K562 (cell line): ENCODE measurements around the gene ZDHHC8. TPM values are rescaled to one million over a fixed set of nuclear protein-coding genes. Genes with fewer than 3 reads are reported as not detected.

Source experiments
- ARID1B ChIP-seq: fragments of 450-650 bp; IDR thresholded peaks from 2 replicates; pipeline ENCODE4 v1.6.1; 2016; ENCODE audit warnings: antibody characterized with exemption, mild to moderate bottlenecking, inconsistent platforms
- ARID2 ChIP-seq: fragments of 450-650 bp; IDR thresholded peaks from 2 replicates; pipeline ENCODE4 v1.6.1; 2017; ENCODE audit warnings: antibody characterized with exemption, mild to moderate bottlenecking
- BACH1 ChIP-seq: fragments of 200-800 bp; sonication (Bioruptor generic); IDR thresholded peaks from 2 replicates; pipeline ENCODE4 v1.6.1; 2016; ENCODE audit warnings: missing genetic modification characterization, missing compliant biosample characterization
- BRCA1 ChIP-seq, 2 experiments: fragments of 450-650 bp in 1 of 2; sonication (generic) in 1 of 2; formaldehyde crosslinking in 1 of 2; IDR thresholded peaks; 2 replicates each; pipeline versions ENCODE4 v1.5.0 to v1.6.1; 2017 to 2020; ENCODE audit warnings: mild to moderate bottlenecking in 1 of 2, missing genetic modification reagents in 1 of 2
- FOS ChIP-seq: IDR thresholded peaks from 3 replicates; pipeline ENCODE4 v1.6.1; 2011; ENCODE audit not compliant: insufficient read length; ENCODE audit errors: extremely low read depth
- FOXK2 ChIP-seq, 2 experiments: fragments of 450-650 bp; IDR thresholded peaks in 1 of 2; conservative IDR thresholded peaks in 1 of 2; 2 replicates each; pipeline ENCODE4 v1.6.1; 2016; ENCODE audit warnings: low read depth in 2 of 2, mild to moderate bottlenecking in 1 of 2
- HBP1 ChIP-seq: fragments of 450-650 bp; formaldehyde crosslinking; IDR thresholded peaks from 2 replicates; pipeline ENCODE4 v1.4.0; 2022; ENCODE audit warnings: missing genetic modification characterization
- HDAC6 ChIP-seq: IDR thresholded peaks from 2 replicates; pipeline ENCODE4 v1.6.1; 2012; ENCODE audit warnings: low read depth, mild to moderate bottlenecking, control low read depth, inconsistent platforms, low read length, moderate library complexity
- HNRNPL ChIP-seq: fragments of 200-400 bp; formaldehyde crosslinking; IDR thresholded peaks from 2 replicates; pipeline ENCODE4 v1.6.1; 2017; ENCODE audit warnings: low read depth, mild to moderate bottlenecking, low read length
- IRF1 ChIP-seq: sonication (generic); formaldehyde crosslinking; IDR thresholded peaks from 2 replicates; pipeline ENCODE4 v1.8.0; 2022; ENCODE audit warnings: missing genetic modification reagents, mild to moderate bottlenecking, borderline replicate concordance
- MCM3 ChIP-seq: fragments of 450-650 bp; IDR thresholded peaks from 2 replicates; pipeline ENCODE4 v1.6.1; 2016
- MIER1 ChIP-seq: fragments of 450-650 bp; IDR thresholded peaks from 2 replicates; pipeline ENCODE4 v1.6.1; 2016; ENCODE audit warnings: antibody characterized with exemption, mild to moderate bottlenecking, low read depth
- MTA3 ChIP-seq: fragments of 450-650 bp; formaldehyde crosslinking; IDR thresholded peaks from 2 replicates; pipeline ENCODE4 v1.6.1; 2017; ENCODE audit warnings: mild to moderate bottlenecking, borderline replicate concordance
- NCOA4 ChIP-seq: fragments of 450-650 bp; IDR thresholded peaks from 2 replicates; pipeline ENCODE4 v1.6.1; 2018; ENCODE audit warnings: mild to moderate bottlenecking; ENCODE audit not compliant: partially characterized antibody
- NFXL1 ChIP-seq: fragments of 450-650 bp; formaldehyde crosslinking; IDR thresholded peaks from 2 replicates; pipeline ENCODE4 v1.4.0; 2021; ENCODE audit warnings: mild to moderate bottlenecking
- PHF21A ChIP-seq: fragments of 450-650 bp; IDR thresholded peaks from 2 replicates; pipeline ENCODE4 v1.6.1; 2017; ENCODE audit warnings: low read depth, borderline replicate concordance
- PML ChIP-seq: IDR thresholded peaks from 2 replicates; pipeline ENCODE4 v1.6.1; 2012; ENCODE audit warnings: low read length, inconsistent platforms
- RHOXF2B ChIP-seq: fragments of 250-450 bp; sonication (Bioruptor Pico); conservative IDR thresholded peaks from 2 replicates; pipeline ENCODE4 v1.5.1; 2021
- SAP30 ChIP-seq: fragments of 200-600 bp; sonication (generic); IDR thresholded peaks from 2 replicates; pipeline ENCODE4 v1.6.1; 2012; ENCODE audit warnings: borderline replicate concordance, low read depth, mild to moderate bottlenecking, moderate library complexity, low read length, control low read depth, inconsistent platforms; ENCODE audit not compliant: insufficient read depth, poor library complexity, severe bottlenecking
- SMARCB1 ChIP-seq: IDR thresholded peaks from 2 replicates; pipeline ENCODE4 v1.6.1; 2011; ENCODE audit warnings: improper control_type of control experiment, low read depth; ENCODE audit not compliant: insufficient read length
- SNIP1 ChIP-seq: fragments of 450-650 bp; IDR thresholded peaks from 2 replicates; pipeline ENCODE4 v1.7.1; 2017; ENCODE audit warnings: low read depth, mild to moderate bottlenecking
- STAT5B ChIP-seq: fragments of 250-450 bp; sonication (Bioruptor Pico); IDR thresholded peaks from 2 replicates; pipeline ENCODE4 v1.8.0; 2021; ENCODE audit warnings: mild to moderate bottlenecking, inconsistent platforms
- TBL1XR1 ChIP-seq, 2 experiments: IDR thresholded peaks; 2 replicates each; pipeline ENCODE4 v1.6.1; 2012; ENCODE audit warnings: improper control_type of control experiment in 2 of 2, low read length in 2 of 2, mild to moderate bottlenecking in 1 of 2
- TFAM ChIP-seq: fragments of 250-450 bp; sonication (Bioruptor Pico); conservative IDR thresholded peaks from 2 replicates; pipeline ENCODE4 v1.5.0; 2021; ENCODE audit warnings: mild to moderate bottlenecking, moderate library complexity
- ZBTB49 ChIP-seq: sonication (generic); formaldehyde crosslinking; IDR thresholded peaks from 2 replicates; pipeline ENCODE4 v1.8.0; 2022; ENCODE audit warnings: missing genetic modification reagents, mild to moderate bottlenecking, borderline replicate concordance
- ZNF184 ChIP-seq: sonication (generic); formaldehyde crosslinking; IDR thresholded peaks from 2 replicates; pipeline ENCODE4 v1.5.0; 2020; ENCODE audit warnings: missing genetic modification reagents
- ZNF212 ChIP-seq: fragments of 450-650 bp; formaldehyde crosslinking; IDR thresholded peaks from 2 replicates; pipeline ENCODE4 v1.4.0; 2020; ENCODE audit warnings: mild to moderate bottlenecking
- ZNF354B ChIP-seq: fragments of 250-450 bp; sonication (Bioruptor Pico); IDR thresholded peaks from 2 replicates; pipeline ENCODE4 v1.4.0; 2020
- polyA plus RNA-seq, 8 experiments: library from polyadenylated mRNA; depleted of rRNA in 4 of 8; stranded (reverse) in 5 of 8; unstranded in 3 of 8; fragments of >200 nt; fragmentation: Nextera tagmentation in 2 of 8; fragmentation: Illumina TruSeq in 1 of 8; extraction: Ambion mirVana in 2 of 8; extraction: Trizol in 1 of 8; gene quantifications; 2 replicates each; pipeline versions ENCODE4 v1.2.1 to v1.2.3, GENCODE V29; 2011 to 2014; ENCODE audit warnings: inconsistent platforms in 1 of 8, missing spikeins in 1 of 8
- total RNA-seq, 7 experiments: library from RNA; depleted of rRNA in 6 of 7; stranded (reverse); fragments of >200 nt in 6 of 7; fragmentation: Illumina TruSeq in 2 of 7; extraction: Trizol in 2 of 7; gene quantifications; 2 replicates each; pipeline versions ENCODE4 v1.2.1 to v1.2.3, GENCODE V29; 2011 to 2021; ENCODE audit warnings: low replicate concordance in 1 of 7

Gene ZDHHC8
- total and polyA plus RNA-seq, 9 of the 15 experiments (the other 6 are each of a cell fraction or from before 2014, with no cell fraction given), result 0.04 to 109 (median 16.4) TPM

- TF ChIP-seq ZBTB49 (CRISPR knock-in tag) (no peak), MTA3 (no peak), FOS (no peak), ZNF184 (CRISPR knock-in tag) (no peak), HDAC6 (0 out of 2 replicates have a peak, but pooled peaks have one; percentile 0), NCOA4 (no peak), RHOXF2B (CRISPR knock-in tag) (no peak), BRCA1 (IDR thresholded peaks at IDR 0.05) (no peak), BRCA1 (CRISPR knock-in tag; IDR thresholded peaks at IDR 0.05) (no peak), BACH1 (tag) (no peak), TFAM (CRISPR knock-in tag) (no peak), STAT5B (CRISPR knock-in tag) (no peak), IRF1 (CRISPR knock-in tag) (no peak), PML (0 out of 2 replicates have a peak, but pooled peaks have one; percentile 19), HNRNPL (no peak), ARID1B (no peak), ARID2 (no peak), MIER1 (no peak), HBP1 (CRISPR knock-in tag) (no peak), NFXL1 (CRISPR knock-in tag) (no peak), SAP30 (no peak), ZNF354B (no peak), SMARCB1 (no peak), ZNF212 (CRISPR knock-in tag) (no peak), MCM3 (no peak), FOXK2 (conservative IDR thresholded peaks at IDR 0.05 in 1 of 2, IDR thresholded peaks at IDR 0.05 in 1 of 2; ENCODE audit: low read depth in 2 of 2) (no peak), PHF21A (no peak), TBL1XR1 (IDR thresholded peaks at IDR 0.05; ENCODE audit: low read length in 2 of 2) (0 out of 4 replicates have a peak, but pooled peaks of 1 of the 2 experiments have one; percentile 21), SNIP1 (no peak)
- TF ChIP-seq, all 486 proteins: peak for 5
Observed at GRCh38 chr22:20108757-20109230, 22.8 kb upstream of the ZDHHC8 start (continued).
